HepG2 (cell line): ENCODE results near the gene UNC5B. TPM values are rescaled to one million over a fixed set of nuclear protein-coding genes. Genes with fewer than 3 reads are reported as not detected.

Experiments used
- ATAC-seq: fragments of 200-7000 bp; cut with Tn5 transposase; 3 replicates; pipeline ENCODE4 v1.9.1; 2020; ENCODE audit warnings: mild to moderate bottlenecking, moderate library complexity
- BruUV-seq: library from RNA; stranded (reverse); fragments of 400-500 nt; replicated peaks from 2 replicates; lab custom pipeline; 2021; lab: Mats Ljungman, UMichigan
- CTCF ChIA-PET: fragments of 300-600 bp; formaldehyde crosslinking; extraction: SDS; loops from one replicate; lab custom pipeline; 2021; ENCODE audit warnings: low total read pairs, inconsistent platforms, low intra/inter-chr PET ratio; lab: Yijun Ruan, JAX
- POLR2A ChIA-PET: fragments of 350-600 bp; sonication (Branson Sonifier 250); formaldehyde crosslinking; loops from one replicate; lab custom pipeline; 2020; ENCODE audit warnings: antibody characterized with exemption, inconsistent platforms; lab: Yijun Ruan, JAX
- DNase-seq: peaks from one replicate; pipeline ENCODE4 v3.0.0-alpha.2; 2015; ENCODE audit warnings: low spot score
- FAIRE-seq: peaks from 3 replicates; lab custom pipeline; 2011; peaks lifted over from hg19 to GRCh38; lab: Jason Lieb, UNC
- H2AFZ ChIP-seq: one replicate; pipeline ENCODE4 v1.6.1; 2011; ENCODE audit warnings: low read length, inconsistent platforms
- H3K27ac ChIP-seq: fragments of 300-600 bp; 3 replicates; pipeline ENCODE4 v1.8.0; 2011; ENCODE audit warnings: mixed run types, mild to moderate bottlenecking, mixed read lengths, low read length, inconsistent platforms; ENCODE audit not compliant: insufficient read depth; ENCODE audit errors: extremely low read length
- H3K27me3 ChIP-seq, 2 experiments: fragments of 200-600 bp in 1 of 2; 2 replicates in 1 of 2; 3 replicates in 1 of 2; pipeline versions ENCODE4 v1.6.0 to v1.8.0; 2011; ENCODE audit warnings: low read length in 2 of 2, mild to moderate bottlenecking in 2 of 2, moderate library complexity in 2 of 2, inconsistent platforms in 1 of 2; ENCODE audit not compliant: insufficient read depth in 2 of 2, control insufficient read depth in 1 of 2
- H3K36me3 ChIP-seq, 2 experiments: fragments of 200-600 bp in 1 of 2; replicated peaks in 1 of 2; 2 replicates in 1 of 2; 3 replicates in 1 of 2; pipeline versions ENCODE4 v1.5.1 to v1.8.0; 2011; ENCODE audit warnings: low read length in 2 of 2, inconsistent platforms in 1 of 2; ENCODE audit not compliant: insufficient read depth in 2 of 2, control insufficient read depth in 1 of 2
- H3K4me1 ChIP-seq: 2 replicates; pipeline ENCODE4 v1.5.1; 2012; ENCODE audit warnings: low read length, inconsistent platforms; ENCODE audit not compliant: insufficient read depth
- H3K4me2 ChIP-seq: 2 replicates; pipeline ENCODE4 v1.6.0; 2011; ENCODE audit warnings: low read depth, low read length, inconsistent platforms
- H3K4me3 ChIP-seq, 3 experiments: fragments of 200-600 bp in 1 of 3; sonication (generic), shearing (Covaris generic) in 1 of 3; replicated peaks in 1 of 3; 2 replicates each; pipeline ENCODE4 v1.5.1; 2011 to 2016; ENCODE audit warnings: low read length in 3 of 3, inconsistent platforms in 2 of 3, low read depth in 2 of 3, mild to moderate bottlenecking in 2 of 3, control low read depth in 1 of 3, mixed read lengths in 1 of 3; ENCODE audit not compliant: insufficient read depth in 1 of 3
- H3K79me2 ChIP-seq: one replicate; pipeline ENCODE4 v1.6.1; 2011; ENCODE audit warnings: low read length, inconsistent platforms; ENCODE audit not compliant: insufficient read depth
- H3K9ac ChIP-seq: 2 replicates; pipeline ENCODE4 v1.6.0; 2011; ENCODE audit warnings: mild to moderate bottlenecking, low read depth, low read length, inconsistent platforms; ENCODE audit not compliant: insufficient read depth
- H3K9me3 ChIP-seq: 2 replicates; pipeline ENCODE4 v1.5.1; 2012; ENCODE audit warnings: mild to moderate bottlenecking, low read length
- H4K20me1 ChIP-seq: 2 replicates; pipeline ENCODE4 v1.6.0; 2011; ENCODE audit warnings: inconsistent platforms, mild to moderate bottlenecking, low read length, moderate library complexity; ENCODE audit not compliant: insufficient read depth
- SMARCC2 ChIP-seq: fragments of 450-650 bp; IDR thresholded peaks from 2 replicates; pipeline ENCODE4 v1.6.1; 2017; ENCODE audit warnings: antibody characterized with exemption, mild to moderate bottlenecking
- WGBS: methylation state at CpG from one replicate; pipeline ENCODE4 v1.1.6; 2017; ENCODE audit warnings: low lambda C conversion rate; 5-methylcytosine and 5-hydroxymethylcytosine counted together
- in situ Hi-C: cut with HindIII; loops from 2 replicates; pipeline ENCODE4 v1.10.0; 2017; ENCODE audit warnings: low pct_unique_long_range_greater_than_20kb; ENCODE audit not compliant: extremely low pct_ligation_motif_present
- intact Hi-C: fragments of 100-400 bp; cut with micrococcal nuclease; formaldehyde crosslinking; loops from one replicate; pipeline ENCODE4 v1.10.0; 2022; ENCODE audit not compliant: unreplicated experiment
- polyA plus RNA-seq, 8 experiments: library from polyadenylated mRNA; depleted of rRNA in 3 of 8; stranded (reverse) in 7 of 8; unstranded in 1 of 8; fragments of >200 nt; fragmentation: Illumina TruSeq in 4 of 8; extraction: Trizol in 4 of 8; gene quantifications; 2 replicates each; pipeline versions ENCODE4 v1.2.1 to v1.2.3, GENCODE V29; 2011 to 2016; ENCODE audit warnings: low read depth in 4 of 8, missing spikeins in 1 of 8, mixed read lengths in 1 of 8; ENCODE audit not compliant: insufficient read depth in 1 of 8
- total RNA-seq, 5 experiments: library from RNA; depleted of rRNA; stranded (reverse); fragments of >200 nt; fragmentation: Illumina TruSeq; extraction: Trizol; gene quantifications; 2 replicates each; pipeline ENCODE4 v1.2.3, GENCODE V29; 2016; ENCODE audit warnings: low read depth in 1 of 5
- TF ChIP-seq, protein P1 (sequence below): sonication (generic); formaldehyde crosslinking; IDR thresholded peaks from 2 replicates; pipeline ENCODE4 v1.5.1; 2020; ENCODE audit warnings: mild to moderate bottlenecking, missing genetic modification reagents, moderate library complexity

Gene UNC5B
- total and polyA plus RNA-seq, 2 of the 13 experiments (the other 11 are each of a cell fraction or from before 2014, with no cell fraction given), result 0.07 TPM

DNA sequence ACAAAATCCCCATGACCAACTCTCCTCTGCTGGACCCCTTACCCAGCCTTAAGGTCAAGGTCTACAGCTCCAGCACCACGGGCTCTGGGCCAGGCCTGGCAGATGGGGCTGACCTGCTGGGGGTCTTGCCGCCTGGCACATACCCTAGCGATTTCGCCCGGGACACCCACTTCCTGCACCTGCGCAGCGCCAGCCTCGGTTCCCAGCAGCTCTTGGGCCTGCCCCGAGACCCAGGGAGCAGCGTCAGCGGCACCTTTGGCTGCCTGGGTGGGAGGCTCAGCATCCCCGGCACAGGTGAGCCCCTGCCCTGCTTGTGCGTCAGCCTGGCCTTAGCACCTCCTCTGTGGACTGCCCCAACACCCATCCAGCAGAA is 79.1 kb downstream of the UNC5B start:
- POLR2A ChIA-PET, result no interaction called here
- Histone ChIP-seq H4K20me1 (no peaks in the 10 kb centered on the region), H3K9me3 (no peaks in the 10 kb centered on the region), H3K4me3 (no peak overlapping the region), H3K4me1 (peaks cover 26% of the 10 kb centered on the region), H3K79me2 (no peaks in the 10 kb centered on the region), H3K4me2 (no peak overlapping the region), H3K36me3 (no peaks in the 10 kb centered on the region), H3K27ac (no peak overlapping the region), H3K27me3 (peaks cover 2 to 24% of the 10 kb centered on the region in 2 experiments; a peak in 3 of 5 replicates), H2AFZ (no peak overlapping the region), H3K9ac (no peak overlapping the region)
- CTCF ChIA-PET, result no interaction called here
- WGBS, result 68% methylated on average over 3 of the region's 13 CpGs
- no TSS peak for BruUV-seq
- ATAC-seq, result no peak
- no peak for TF ChIP-seq SMARCC2
- TF ChIP-seq, protein P1, sequence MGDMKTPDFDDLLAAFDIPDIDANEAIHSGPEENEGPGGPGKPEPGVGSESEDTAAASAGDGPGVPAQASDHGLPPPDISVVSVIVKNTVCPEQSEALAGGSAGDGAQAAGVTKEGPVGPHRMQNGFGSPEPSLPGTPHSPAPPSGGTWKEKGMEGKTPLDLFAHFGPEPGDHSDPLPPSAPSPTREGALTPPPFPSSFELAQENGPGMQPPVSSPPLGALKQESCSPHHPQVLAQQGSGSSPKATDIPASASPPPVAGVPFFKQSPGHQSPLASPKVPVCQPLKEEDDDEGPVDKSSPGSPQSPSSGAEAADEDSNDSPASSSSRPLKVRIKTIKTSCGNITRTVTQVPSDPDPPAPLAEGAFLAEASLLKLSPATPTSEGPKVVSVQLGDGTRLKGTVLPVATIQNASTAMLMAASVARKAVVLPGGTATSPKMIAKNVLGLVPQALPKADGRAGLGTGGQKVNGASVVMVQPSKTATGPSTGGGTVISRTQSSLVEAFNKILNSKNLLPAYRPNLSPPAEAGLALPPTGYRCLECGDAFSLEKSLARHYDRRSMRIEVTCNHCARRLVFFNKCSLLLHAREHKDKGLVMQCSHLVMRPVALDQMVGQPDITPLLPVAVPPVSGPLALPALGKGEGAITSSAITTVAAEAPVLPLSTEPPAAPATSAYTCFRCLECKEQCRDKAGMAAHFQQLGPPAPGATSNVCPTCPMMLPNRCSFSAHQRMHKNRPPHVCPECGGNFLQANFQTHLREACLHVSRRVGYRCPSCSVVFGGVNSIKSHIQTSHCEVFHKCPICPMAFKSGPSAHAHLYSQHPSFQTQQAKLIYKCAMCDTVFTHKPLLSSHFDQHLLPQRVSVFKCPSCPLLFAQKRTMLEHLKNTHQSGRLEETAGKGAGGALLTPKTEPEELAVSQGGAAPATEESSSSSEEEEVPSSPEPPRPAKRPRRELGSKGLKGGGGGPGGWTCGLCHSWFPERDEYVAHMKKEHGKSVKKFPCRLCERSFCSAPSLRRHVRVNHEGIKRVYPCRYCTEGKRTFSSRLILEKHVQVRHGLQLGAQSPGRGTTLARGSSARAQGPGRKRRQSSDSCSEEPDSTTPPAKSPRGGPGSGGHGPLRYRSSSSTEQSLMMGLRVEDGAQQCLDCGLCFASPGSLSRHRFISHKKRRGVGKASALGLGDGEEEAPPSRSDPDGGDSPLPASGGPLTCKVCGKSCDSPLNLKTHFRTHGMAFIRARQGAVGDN (CRISPR knock-in tag), result 0 out of 2 replicates have a peak, but pooled peaks have one; percentile 9
- no peak for FAIRE-seq
- DNase-seq, result no peak
- intact Hi-C loops (no loop called here), in situ Hi-C loops (no loop called here)
